SU-DHL-6 (cell line): ENCODE results near the gene HMMR.

ENCODE experiments used
- H2AFZ ChIP-seq: fragments of 200-600 bp; sonication (generic); 2 replicates; pipeline ENCODE4 v1.6.1; 2014; ENCODE audit warnings: low read depth, mild to moderate bottlenecking, moderate library complexity, mixed read lengths, antibody characterized with exemption, low read length; ENCODE audit not compliant: severe bottlenecking
- H3F3A ChIP-seq: fragments of 200-600 bp; shearing (Covaris generic); 2 replicates; pipeline ENCODE4 v1.6.0; 2016; ENCODE audit warnings: antibody characterized with exemption, mild to moderate bottlenecking; ENCODE audit not compliant: insufficient read depth
- H3K27ac ChIP-seq: fragments of 200-600 bp; sonication (generic); 2 replicates; pipeline ENCODE4 v1.5.1; 2016; ENCODE audit warnings: low read depth, mild to moderate bottlenecking, low read length, moderate library complexity, mixed read lengths
- H3K27me3 ChIP-seq: fragments of 200-600 bp; sonication (generic), shearing (Covaris generic); 2 replicates; pipeline ENCODE4 v1.6.0; 2014; ENCODE audit warnings: mild to moderate bottlenecking, low read length
- H3K36me3 ChIP-seq: fragments of 200-600 bp; sonication (generic); 2 replicates; pipeline ENCODE4 v1.6.1; 2014; ENCODE audit warnings: mild to moderate bottlenecking, low read length, mixed read lengths
- H3K4me2 ChIP-seq: fragments of 300-600, 200-600 bp; shearing (Covaris generic), sonication (generic); 2 replicates; pipeline ENCODE4 v1.6.0; 2014; ENCODE audit warnings: low read length, low read depth, mild to moderate bottlenecking; ENCODE audit not compliant: poor library complexity, severe bottlenecking
- H3K4me3 ChIP-seq: fragments of 200-600 bp; sonication (generic); 2 replicates; pipeline ENCODE4 v1.5.1; 2014; ENCODE audit warnings: antibody characterized with exemption, low read length, mild to moderate bottlenecking, mixed read lengths; ENCODE audit not compliant: insufficient read depth, poor library complexity, severe bottlenecking
- H3K79me2 ChIP-seq: fragments of 200-600 bp; sonication (generic); 2 replicates; pipeline ENCODE4 v1.6.1; 2014; ENCODE audit warnings: mild to moderate bottlenecking, low read length, moderate library complexity; ENCODE audit not compliant: insufficient read depth
- H3K9ac ChIP-seq: fragments of 200-600 bp; sonication (generic); 2 replicates; pipeline ENCODE4 v1.7.0; 2014; ENCODE audit warnings: mild to moderate bottlenecking, low read length
- H3K9me2 ChIP-seq: fragments of 200-600 bp; sonication (generic); replicated peaks from 2 replicates; pipeline ENCODE4 v1.6.1; 2014; ENCODE audit warnings: low read length; ENCODE audit not compliant: insufficient read depth
- H3K9me3 ChIP-seq: fragments of 200-600 bp; sonication (generic); 2 replicates; pipeline ENCODE4 v1.6.1; 2014; ENCODE audit warnings: low read length, mixed read lengths; ENCODE audit not compliant: insufficient read depth
- H4K20me1 ChIP-seq: fragments of 200-600 bp; sonication (generic); 2 replicates; pipeline ENCODE4 v1.6.1; 2014; ENCODE audit warnings: low read depth, mild to moderate bottlenecking, antibody characterized with exemption, low read length, moderate library complexity, mixed read lengths
- EZH2phosphoT487 ChIP-seq: fragments of 200-600 bp; sonication (generic), shearing (Covaris generic); conservative IDR thresholded peaks from 2 replicates; pipeline ENCODE4 v1.6.1; 2018; ENCODE audit warnings: mild to moderate bottlenecking, antibody characterized with exemption, low read length, moderate library complexity, mixed read lengths
- TF ChIP-seq, protein P1 (sequence below): fragments of 200-600 bp; sonication (generic); IDR thresholded peaks from one replicate; pipeline ENCODE4 v1.5.1; 2017; ENCODE audit warnings: antibody characterized with exemption, mild to moderate bottlenecking, low read length, moderate library complexity; ENCODE audit not compliant: insufficient read depth, poor library complexity, severe bottlenecking

Gene HMMR

DNA sequence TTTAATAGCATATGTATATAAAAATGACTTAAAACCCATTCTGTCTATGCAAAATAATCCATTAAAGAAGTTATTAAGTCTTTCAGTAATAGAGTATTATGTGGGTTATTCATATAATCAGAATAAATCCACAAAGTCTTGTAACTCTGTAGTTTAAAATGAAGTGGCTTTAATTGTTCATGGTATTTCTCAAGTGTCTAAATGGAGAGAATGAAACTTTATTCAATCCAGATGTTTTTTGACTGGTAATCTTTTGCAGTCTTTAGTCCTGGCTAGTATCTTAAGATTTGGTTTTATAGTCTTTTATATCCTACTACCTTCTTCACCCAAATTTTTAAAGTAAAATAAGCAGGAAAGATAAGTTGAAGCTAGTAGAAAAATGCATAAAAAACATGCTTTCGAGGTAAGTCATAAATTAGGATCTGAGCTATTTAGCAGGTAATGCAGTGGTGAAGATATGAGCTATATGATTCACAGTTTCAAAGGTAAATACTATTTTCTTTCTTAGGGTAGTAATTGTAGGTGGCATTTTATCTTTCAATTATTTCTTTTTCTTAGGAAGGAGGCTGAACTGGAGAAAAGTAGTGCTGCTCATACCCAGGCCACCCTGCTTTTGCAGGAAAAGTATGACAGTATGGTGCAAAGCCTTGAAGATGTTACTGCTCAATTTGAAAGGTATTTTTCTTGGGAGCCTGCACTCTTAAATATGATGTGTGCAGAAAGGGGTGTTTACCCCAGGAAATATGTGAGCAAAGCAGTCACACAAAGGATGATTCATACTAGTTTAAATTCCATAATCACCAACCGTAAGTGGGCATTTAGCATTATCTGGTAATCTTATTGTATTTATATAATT is 17.9 kb downstream of the HMMR start:
- Histone ChIP-seq H3K27ac (no peak overlapping the region), H3K9ac (no peak overlapping the region), H3F3A (peaks cover 7% of the 10 kb centered on the region; the same call in 1 of the 2 replicates), H3K9me3 (no peaks in the 10 kb centered on the region), H4K20me1 (no peaks in the 10 kb centered on the region), H3K27me3 (no peaks in the 10 kb centered on the region), H3K79me2 (no peaks in the 10 kb centered on the region), H2AFZ (no peak overlapping the region), H3K4me2 (no peak overlapping the region), H3K9me2 (no peaks in the 10 kb centered on the region), H3K36me3 (peaks cover 72% of the 10 kb centered on the region), H3K4me3 (no peak overlapping the region)
- TF ChIP-seq, protein P1, sequence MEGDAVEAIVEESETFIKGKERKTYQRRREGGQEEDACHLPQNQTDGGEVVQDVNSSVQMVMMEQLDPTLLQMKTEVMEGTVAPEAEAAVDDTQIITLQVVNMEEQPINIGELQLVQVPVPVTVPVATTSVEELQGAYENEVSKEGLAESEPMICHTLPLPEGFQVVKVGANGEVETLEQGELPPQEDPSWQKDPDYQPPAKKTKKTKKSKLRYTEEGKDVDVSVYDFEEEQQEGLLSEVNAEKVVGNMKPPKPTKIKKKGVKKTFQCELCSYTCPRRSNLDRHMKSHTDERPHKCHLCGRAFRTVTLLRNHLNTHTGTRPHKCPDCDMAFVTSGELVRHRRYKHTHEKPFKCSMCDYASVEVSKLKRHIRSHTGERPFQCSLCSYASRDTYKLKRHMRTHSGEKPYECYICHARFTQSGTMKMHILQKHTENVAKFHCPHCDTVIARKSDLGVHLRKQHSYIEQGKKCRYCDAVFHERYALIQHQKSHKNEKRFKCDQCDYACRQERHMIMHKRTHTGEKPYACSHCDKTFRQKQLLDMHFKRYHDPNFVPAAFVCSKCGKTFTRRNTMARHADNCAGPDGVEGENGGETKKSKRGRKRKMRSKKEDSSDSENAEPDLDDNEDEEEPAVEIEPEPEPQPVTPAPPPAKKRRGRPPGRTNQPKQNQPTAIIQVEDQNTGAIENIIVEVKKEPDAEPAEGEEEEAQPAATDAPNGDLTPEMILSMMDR: no peak
- TF ChIP-seq EZH2phosphoT487: no peak

DNA sequence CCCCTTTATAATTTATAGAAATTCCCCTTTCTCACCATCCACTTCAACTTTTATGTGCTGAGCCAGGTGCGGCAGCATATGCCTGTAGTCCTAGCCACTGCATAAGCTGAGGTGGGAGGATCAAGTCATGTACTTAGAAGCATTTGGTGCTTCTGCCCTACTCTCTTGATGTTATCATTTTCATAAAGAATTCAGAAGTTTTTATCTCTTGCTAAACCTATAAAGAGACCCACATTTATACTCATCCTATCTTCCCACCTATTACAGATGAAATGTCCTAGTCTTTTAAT is 18.5 kb downstream of the HMMR start:
- Histone ChIP-seq H3K79me2 (no peaks in the 10 kb centered on the region), H3K9me2 (no peaks in the 10 kb centered on the region), H3K27ac (no peak overlapping the region), H3F3A (0 out of 2 replicates have a peak, but pooled peaks cover 7% of the 10 kb centered on the region), H4K20me1 (no peaks in the 10 kb centered on the region), H2AFZ (no peak overlapping the region), H3K9ac (no peak overlapping the region), H3K4me3 (no peak overlapping the region), H3K36me3 (peaks cover 72% of the 10 kb centered on the region), H3K9me3 (no peaks in the 10 kb centered on the region), H3K4me2 (no peak overlapping the region), H3K27me3 (no peaks in the 10 kb centered on the region)
- TF ChIP-seq EZH2phosphoT487: no peak
- TF ChIP-seq, protein P1: no peak

DNA sequence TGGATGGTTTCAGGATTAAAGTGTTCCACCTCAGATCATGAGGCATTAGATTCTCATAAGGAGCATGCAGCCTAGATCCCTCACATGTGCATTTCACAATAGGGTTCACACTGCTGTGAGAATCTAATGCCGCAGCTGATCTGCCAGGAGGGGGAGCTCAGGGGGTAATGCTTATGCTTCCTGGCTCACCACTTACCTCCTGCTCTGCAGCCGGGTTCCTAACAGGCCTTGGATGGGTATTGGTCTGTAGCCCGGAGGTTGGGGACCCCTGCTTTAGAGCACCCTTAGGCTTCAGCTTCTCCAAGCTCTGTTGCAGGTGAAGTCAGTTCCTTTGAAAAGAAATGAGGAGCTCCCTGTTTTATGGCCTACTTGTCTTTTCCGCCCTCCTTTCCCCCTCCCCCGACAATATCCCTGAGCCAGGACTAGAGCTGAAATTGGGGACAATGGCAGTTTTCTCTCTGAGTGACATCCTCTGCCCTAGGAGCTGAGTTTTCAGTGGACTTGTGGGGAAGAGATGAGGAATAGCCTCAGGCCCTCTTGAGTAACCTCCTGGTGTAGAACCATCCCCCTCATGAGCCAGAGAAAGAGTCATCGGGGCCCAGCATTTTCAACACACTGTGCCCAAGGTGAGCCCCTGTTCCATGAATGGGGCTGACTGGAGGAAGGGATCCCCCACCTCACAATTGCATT is 28.8 kb downstream of the HMMR start:
- Histone ChIP-seq H2AFZ (no peak overlapping the region), H3K36me3 (peaks cover 48% of the 10 kb centered on the region), H4K20me1 (no peaks in the 10 kb centered on the region)

More for the DNA sequence above, 28.8 kb downstream of the HMMR start:
- Histone ChIP-seq H3K9ac (no peak overlapping the region), H3K4me2 (no peak overlapping the region), H3F3A (no peaks in the 10 kb centered on the region), H3K27me3 (no peaks in the 10 kb centered on the region), H3K9me2 (no peaks in the 10 kb centered on the region), H3K4me3 (no peak overlapping the region), H3K9me3 (no peaks in the 10 kb centered on the region), H3K79me2 (no peaks in the 10 kb centered on the region), H3K27ac (no peak overlapping the region)
- TF ChIP-seq, protein P1: no peak
- TF ChIP-seq EZH2phosphoT487: no peak
